H1 (cell line): Measurements from ENCODE around the gene GGT6. TPM values are rescaled to one million over a fixed set of nuclear protein-coding genes. Genes with fewer than 3 reads are reported as not detected.

Experiments used
- CTCF ChIA-PET: fragments of 300-600 bp; sonication (Branson Sonifier 250); formaldehyde crosslinking; loops from one replicate; lab custom pipeline; 2021; ENCODE audit not compliant: partially characterized antibody; lab: Charles Lee
- POLR2A ChIA-PET: fragments of 300-600 bp; sonication (Branson Sonifier 250); formaldehyde crosslinking; loops from one replicate; lab custom pipeline; 2021; ENCODE audit warnings: inconsistent platforms; ENCODE audit not compliant: partially characterized antibody; lab: Charles Lee
- DNase-seq, 2 experiments: peaks; one replicate each; pipeline versions ENCODE4 v3.0.0 to v3.0.0-alpha.2; 2010 to 2022; ENCODE audit warnings: low spot score in 2 of 2, low read depth in 1 of 2, mixed read lengths in 1 of 2
- FAIRE-seq: peaks from 2 replicates; lab custom pipeline; 2011; peaks lifted over from hg19 to GRCh38; lab: Jason Lieb, UNC
- H2AFZ ChIP-seq: 2 replicates; pipeline ENCODE4 v1.8.1; 2012; ENCODE audit warnings: low read length, inconsistent platforms
- H2AK5ac ChIP-seq: 2 replicates; pipeline ENCODE4 v1.6.1; 2013; ENCODE audit warnings: low read depth, low read length
- H2BK120ac ChIP-seq: replicated peaks from 2 replicates; pipeline ENCODE3; 2013; ENCODE audit warnings: low read depth, low read length, inconsistent platforms
- H2BK12ac ChIP-seq: 2 replicates; pipeline ENCODE4 v1.6.1; 2013; ENCODE audit warnings: low read depth, low read length
- H2BK15ac ChIP-seq: 2 replicates; pipeline ENCODE4 v1.6.1; 2013; ENCODE audit warnings: low read length
- H2BK20ac ChIP-seq: 2 replicates; pipeline ENCODE4 v1.6.1; 2013; ENCODE audit warnings: low read length
- H2BK5ac ChIP-seq: 2 replicates; pipeline ENCODE4 v1.6.1; 2013; ENCODE audit warnings: low read depth, low read length
- H3K14ac ChIP-seq: 2 replicates; pipeline ENCODE4 v1.6.1; 2013; ENCODE audit warnings: inconsistent platforms; ENCODE audit not compliant: insufficient read length
- H3K18ac ChIP-seq: 2 replicates; pipeline ENCODE4 v1.6.1; 2013; ENCODE audit warnings: low read length; ENCODE audit errors: extremely low read depth
- H3K23ac ChIP-seq: 2 replicates; pipeline ENCODE4 v1.6.1; 2013; ENCODE audit warnings: inconsistent platforms; ENCODE audit not compliant: insufficient read length
- H3K23me2 ChIP-seq: 2 replicates; pipeline ENCODE4 v1.6.1; 2013; ENCODE audit warnings: low read depth, low read length
- H3K27ac ChIP-seq: 2 replicates; pipeline ENCODE4 v1.6.1; 2011; ENCODE audit warnings: low read depth, low read length, inconsistent platforms
- H3K27me3 ChIP-seq, 4 experiments: replicated peaks in 1 of 4; 1 replicate in 1 of 4; 2 replicates in 3 of 4; pipeline versions ENCODE4 v1.6.1 to v1.8.1; 2011 to 2013; ENCODE audit warnings: low read length in 3 of 4, mild to moderate bottlenecking in 3 of 4, inconsistent platforms in 2 of 4, mixed read lengths in 2 of 4, moderate library complexity in 1 of 4; ENCODE audit not compliant: control insufficient read depth in 3 of 4, insufficient read depth in 3 of 4; ENCODE audit errors: extremely low read depth in 1 of 4
- H3K36me3 ChIP-seq, 4 experiments: 2 replicates each; pipeline versions ENCODE4 v1.6.1 to v1.8.1; 2011 to 2013; ENCODE audit warnings: mild to moderate bottlenecking in 4 of 4, low read length in 3 of 4, moderate library complexity in 2 of 4, control low read depth in 1 of 4, inconsistent platforms in 1 of 4; ENCODE audit not compliant: insufficient read depth in 4 of 4, control insufficient read depth in 2 of 4
- H3K4ac ChIP-seq: replicated peaks from 2 replicates; pipeline ENCODE3; 2013; ENCODE audit warnings: low read length, low read depth, mixed read lengths, inconsistent platforms; ENCODE audit not compliant: insufficient read length
- H3K4me1 ChIP-seq, 4 experiments: replicated peaks in 1 of 4; 1 replicate in 1 of 4; 2 replicates in 3 of 4; pipeline versions ENCODE4 v1.6.1 to v1.8.1; 2011 to 2013; ENCODE audit warnings: low read length in 3 of 4, inconsistent platforms in 2 of 4, mixed read lengths in 1 of 4; ENCODE audit not compliant: insufficient read depth in 4 of 4, control insufficient read depth in 3 of 4
- H3K4me2 ChIP-seq, 2 experiments: 2 replicates each; pipeline versions ENCODE4 v1.6.1 to v1.8.1; 2011 to 2013; ENCODE audit warnings: low read depth in 2 of 2, low read length in 2 of 2, control low read depth in 1 of 2, inconsistent platforms in 1 of 2, mild to moderate bottlenecking in 1 of 2; ENCODE audit not compliant: insufficient read depth in 1 of 2
- H3K4me3 ChIP-seq, 4 experiments: fragments of 200-600, 300-600 bp in 1 of 4; sonication (generic), shearing (Covaris generic), sonication (Bioruptor Twin) in 1 of 4; 2 replicates each; pipeline versions ENCODE4 v1.5.1 to v1.8.1; 2011 to 2016; ENCODE audit warnings: low read length in 4 of 4, low read depth in 3 of 4, control low read depth in 2 of 4, inconsistent platforms in 2 of 4, mild to moderate bottlenecking in 2 of 4, mixed read lengths in 1 of 4, moderate library complexity in 1 of 4; ENCODE audit not compliant: insufficient read depth in 2 of 4; ENCODE audit errors: extremely low read depth in 1 of 4
- H3K56ac ChIP-seq: replicated peaks from 2 replicates; pipeline ENCODE3; 2013; ENCODE audit warnings: low read depth, mild to moderate bottlenecking, mixed read lengths, low read length, inconsistent platforms; ENCODE audit not compliant: insufficient read length
- H3K79me1 ChIP-seq: 2 replicates; pipeline ENCODE4 v1.6.1; 2013; ENCODE audit warnings: low read depth, low read length, control low read depth
- H3K79me2 ChIP-seq, 2 experiments: 2 replicates each; pipeline versions ENCODE4 v1.6.1 to v1.8.1; 2012 to 2013; ENCODE audit warnings: low read length in 2 of 2, mild to moderate bottlenecking in 2 of 2, inconsistent platforms in 1 of 2; ENCODE audit not compliant: insufficient read depth in 2 of 2, control insufficient read depth in 1 of 2
- H3K9ac ChIP-seq, 4 experiments: replicated peaks in 1 of 4; 1 replicate in 1 of 4; 2 replicates in 3 of 4; pipeline versions ENCODE4 v1.6.1 to v1.8.1; 2011 to 2013; ENCODE audit warnings: low read depth in 3 of 4, low read length in 3 of 4, control low read depth in 2 of 4, mild to moderate bottlenecking in 2 of 4, moderate library complexity in 2 of 4, inconsistent platforms in 1 of 4; ENCODE audit errors: extremely low read depth in 1 of 4
- H3K9me3 ChIP-seq, 2 experiments: 2 replicates each; pipeline versions ENCODE4 v1.6.1 to v1.8.1; 2012 to 2013; ENCODE audit warnings: mild to moderate bottlenecking in 2 of 2, moderate library complexity in 2 of 2, control low read depth in 1 of 2, inconsistent platforms in 1 of 2, low read depth in 1 of 2, low read length in 1 of 2, mixed read lengths in 1 of 2; ENCODE audit not compliant: insufficient read depth in 2 of 2
- H4K20me1 ChIP-seq, 2 experiments: replicated peaks in 1 of 2; 2 replicates each; pipeline versions ENCODE3 to v1.8.1; 2011 to 2013; ENCODE audit warnings: inconsistent platforms in 2 of 2, low read length in 2 of 2, mild to moderate bottlenecking in 1 of 2; ENCODE audit not compliant: insufficient read depth in 2 of 2, control insufficient read depth in 1 of 2
- H4K5ac ChIP-seq: 2 replicates; pipeline ENCODE4 v1.6.1; 2013; ENCODE audit warnings: low read length, low read depth, mixed read lengths, inconsistent platforms; ENCODE audit not compliant: insufficient read length
- H4K8ac ChIP-seq: 2 replicates; pipeline ENCODE4 v1.8.0; 2013; ENCODE audit warnings: mild to moderate bottlenecking, moderate library complexity, low read length, inconsistent platforms; ENCODE audit not compliant: insufficient read depth; ENCODE audit errors: extremely low read depth
- H4K91ac ChIP-seq: replicated peaks from 2 replicates; pipeline ENCODE3; 2013; ENCODE audit warnings: low read length, mixed read lengths, inconsistent platforms; ENCODE audit not compliant: insufficient read length
- CBX8 ChIP-seq: fragments of 300-800, 300-1000 bp; sonication (generic); IDR thresholded peaks from 2 replicates; pipeline ENCODE4 v1.7.1; 2016; ENCODE audit warnings: low read depth, low read length, borderline replicate concordance
- EP300 ChIP-seq, 2 experiments: IDR thresholded peaks; 1 replicate in 1 of 2; 2 replicates in 1 of 2; pipeline ENCODE4 v1.6.1; 2011 to 2012; ENCODE audit warnings: low read depth in 2 of 2, low read length in 2 of 2, mild to moderate bottlenecking in 2 of 2, borderline replicate concordance in 1 of 2, inconsistent platforms in 1 of 2, moderate library complexity in 1 of 2
- FOSL1 ChIP-seq: IDR thresholded peaks from 2 replicates; pipeline ENCODE4 v1.6.1; 2011; ENCODE audit warnings: mild to moderate bottlenecking, low read depth, low read length, moderate library complexity; ENCODE audit not compliant: insufficient read depth
- JUND ChIP-seq: IDR thresholded peaks from 2 replicates; pipeline ENCODE4 v1.6.1; 2011; ENCODE audit warnings: mild to moderate bottlenecking, improper control_type of control experiment, low read length
- NRF1 ChIP-seq: IDR thresholded peaks from 2 replicates; pipeline ENCODE4 v1.6.1; 2011; ENCODE audit warnings: mild to moderate bottlenecking, low read depth, low read length, improper control_type of control experiment
- WGBS, 2 experiments: shearing (Covaris generic) in 1 of 2; methylation state at CpG; one replicate each; pipeline versions ENCODE4 v1.1.6 to v1.1.7; 2013 to 2015; ENCODE audit warnings: low lambda C conversion rate in 2 of 2, mixed read lengths in 2 of 2, inconsistent platforms in 1 of 2, low coverage in 1 of 2, missing lambda C conversion rate in 1 of 2; ENCODE audit not compliant: insufficient replicate concordance in 2 of 2, insufficient coverage in 1 of 2, insufficient read length in 1 of 2; ENCODE audit errors: extremely low coverage in 1 of 2, missing lambda C conversion rate in 1 of 2; 5-methylcytosine and 5-hydroxymethylcytosine counted together
- polyA plus RNA-seq, 7 experiments: library from polyadenylated mRNA; depleted of rRNA in 3 of 7; stranded (reverse) in 5 of 7; unstranded in 2 of 7; fragments of >200 nt in 5 of 7; fragments of 200-250 nt in 2 of 7; gene quantifications; 1 replicate in 5 of 7; 2 replicates in 1 of 7; 4 replicates in 1 of 7; pipeline versions ENCODE4 v1.2.1 to v1.2.3, GENCODE V29; 2011 to 2013; ENCODE audit warnings: missing spikeins in 2 of 7, mixed read lengths in 2 of 7
- total RNA-seq: library from RNA; stranded (reverse); fragmentation: NEBNext Ultra II Directional; extraction: Animal tissue kit (Norgen Biotek cat#: 25700); gene quantifications from 2 replicates; pipeline ENCODE4 v1.2.1, GENCODE V29; 2021
- TF ChIP-seq, protein P1 (sequence below): IDR thresholded peaks from 2 replicates; pipeline ENCODE4 v1.6.1; 2011; ENCODE audit warnings: low read length, improper control_type of control experiment

The GGT6 gene
- total and polyA plus RNA-seq, 2 of the 8 experiments (the other 6 are each of a cell fraction or from before 2014, with no cell fraction given): 0.18 TPM; not detected in 1

DNA sequence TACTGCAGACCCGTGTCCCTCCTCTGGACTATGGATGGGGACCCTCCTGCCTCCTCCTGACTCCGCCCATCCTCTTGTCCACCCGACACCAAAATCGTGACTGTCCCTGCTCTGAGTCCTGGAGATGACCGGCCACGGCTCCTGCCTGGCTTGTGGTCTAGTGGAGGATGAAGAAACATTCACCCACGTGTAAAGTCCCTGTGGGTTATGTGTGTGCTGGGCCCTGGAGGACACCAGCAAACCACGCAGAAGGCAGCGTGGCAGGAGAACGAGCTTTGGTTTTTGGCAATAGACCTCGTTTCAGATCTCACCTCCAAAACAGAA lies 49.8 kb downstream of the GGT6 start:
- H3K18ac ChIP-seq: no peak overlapping the region
- no peak overlapping the region for H4K8ac ChIP-seq
- no peak overlapping the region for H3K14ac ChIP-seq
- FAIRE-seq: no peak
- POLR2A ChIA-PET: interaction anchor here (1.3 to 1.4 kb wide), 2 partner anchors 11 to 67 kb away, joined by 3 read pairs; no protein-coding TSS in a partner anchor
- no peaks in the 10 kb centered on the region for H3K79me2 ChIP-seq
- H3K23ac ChIP-seq: no peak overlapping the region
- no peaks in the 10 kb centered on the region; the same call in 1 of the 2 replicates for H3K79me1 ChIP-seq
- no peak overlapping the region for H2BK12ac ChIP-seq
- H3K4ac ChIP-seq: no peak overlapping the region
- no peak overlapping the region for H2AFZ ChIP-seq
- H4K91ac ChIP-seq: no peak overlapping the region
- H2AK5ac ChIP-seq: no peak overlapping the region
- H2BK5ac ChIP-seq: no peak overlapping the region
- no peak overlapping the region for H3K9ac ChIP-seq
- 91% methylated on average over 11 of the region's 11 CpGs; no CpG with 5 or more reads in 1 of the 2 experiments for whole genome bisulfite sequencing, 2 experiments
- DNase-seq: no peak
- H3K4me2 ChIP-seq: no peak overlapping the region
- H2BK15ac ChIP-seq: no peak overlapping the region
- CTCF ChIA-PET: interaction anchor here (0.7 to 2.7 kb wide), 5 partner anchors 8 to 91 kb away, joined by 3 to 14 read pairs (median 3); no protein-coding TSS in a partner anchor
- H3K27me3 ChIP-seq: no peaks in the 10 kb centered on the region; a peak in 1 of 7 replicates
- no peak overlapping the region for H3K4me3 ChIP-seq
- no peak overlapping the region for H2BK20ac ChIP-seq
- H3K9me3 ChIP-seq: no peaks in the 10 kb centered on the region
- no peak overlapping the region for H3K27ac ChIP-seq
- H3K23me2 ChIP-seq: no peaks in the 10 kb centered on the region
- H2BK120ac ChIP-seq: no peak overlapping the region
- H3K56ac ChIP-seq: no peak overlapping the region
- H4K5ac ChIP-seq: no peak overlapping the region
- no peaks in the 10 kb centered on the region for H3K36me3 ChIP-seq
- TF ChIP-seq CBX8 (no peak), EP300 (IDR thresholded peaks at IDR 0.05; ENCODE audit: borderline replicate concordance in 1 of 2, low read depth in 2 of 2, low read length in 2 of 2) (no peak), NRF1 (no peak), JUND (no peak), FOSL1 (no peak)
- TF ChIP-seq, protein P1, sequence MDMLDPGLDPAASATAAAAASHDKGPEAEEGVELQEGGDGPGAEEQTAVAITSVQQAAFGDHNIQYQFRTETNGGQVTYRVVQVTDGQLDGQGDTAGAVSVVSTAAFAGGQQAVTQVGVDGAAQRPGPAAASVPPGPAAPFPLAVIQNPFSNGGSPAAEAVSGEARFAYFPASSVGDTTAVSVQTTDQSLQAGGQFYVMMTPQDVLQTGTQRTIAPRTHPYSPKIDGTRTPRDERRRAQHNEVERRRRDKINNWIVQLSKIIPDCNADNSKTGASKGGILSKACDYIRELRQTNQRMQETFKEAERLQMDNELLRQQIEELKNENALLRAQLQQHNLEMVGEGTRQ: no peak
- no peaks in the 10 kb centered on the region for H4K20me1 ChIP-seq
- H3K4me1 ChIP-seq: peaks cover 0 to 13% (median 8%) of the 10 kb centered on the region in 4 experiments; a peak in 5 of 7 replicates
